Anterior cingulate cortex (tissue), 58 donors: ENCODE measurements around the gene KCNH3.
A peak's percentile ranks its signal among the peaks of the same experiment; 100 is the strongest.

Experiments used
- DNase-seq, 58 donors: peaks; one replicate each; lab custom pipeline; 2025; lab: John Stamatoyannopoulos, UW

Gene KCNH3

GRCh38 chr12:49557187-49557916 is 18.5 kb downstream of the KCNH3 start:
- DNase-seq = no peak

DNA sequence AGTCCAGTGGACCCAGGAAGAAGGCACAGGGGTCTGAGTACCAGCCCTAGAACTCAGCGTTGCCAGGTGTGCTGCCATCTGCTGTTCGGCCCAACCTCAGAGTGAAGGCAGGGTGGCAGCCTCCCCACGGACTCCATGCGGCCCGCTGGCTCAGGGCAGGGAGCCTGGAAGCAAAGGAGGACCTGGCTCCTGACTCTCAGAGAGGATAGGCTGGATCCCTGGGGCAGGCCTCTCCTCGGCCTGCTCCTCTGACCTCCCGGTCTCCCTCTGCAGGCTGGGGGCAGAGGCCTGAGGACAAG is 19.0 kb downstream of the KCNH3 start:
- DNase-seq = peak in 4 of 58 donors; percentile 9 to 19 (median 16)

DNA sequence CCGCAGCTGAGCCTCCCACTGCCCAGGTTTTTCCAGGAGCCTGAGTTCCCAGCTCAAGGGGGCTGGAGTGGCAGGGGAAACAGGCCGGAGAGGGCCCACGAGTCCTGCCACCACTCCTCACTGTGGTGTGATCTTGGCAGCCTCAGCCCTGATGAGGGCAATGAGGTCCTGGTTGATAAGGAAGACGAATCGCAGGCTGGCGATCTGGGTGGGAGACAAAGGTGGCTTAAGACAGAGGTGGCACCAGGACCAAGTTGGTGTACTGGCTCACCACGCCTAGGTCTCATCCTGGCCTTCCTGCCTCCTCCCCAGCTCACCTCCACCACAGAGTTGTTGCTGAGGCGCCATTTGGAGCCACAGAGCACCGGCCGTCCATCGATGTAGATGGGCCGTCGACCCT is 19.7 kb downstream of the KCNH3 start:
- no peak for DNase-seq

GRCh38 chr12:49559011-49559675 is 20.3 kb downstream of the KCNH3 start:
- no peak for DNase-seq

GRCh38 chr12:49560695-49561094 is 21.9 kb downstream of the KCNH3 start:
- no peak for DNase-seq

- DNase-seq = no peak
Measured at GRCh38 chr12:49562233-49562632, 23.4 kb downstream of the KCNH3 start.

DNA sequence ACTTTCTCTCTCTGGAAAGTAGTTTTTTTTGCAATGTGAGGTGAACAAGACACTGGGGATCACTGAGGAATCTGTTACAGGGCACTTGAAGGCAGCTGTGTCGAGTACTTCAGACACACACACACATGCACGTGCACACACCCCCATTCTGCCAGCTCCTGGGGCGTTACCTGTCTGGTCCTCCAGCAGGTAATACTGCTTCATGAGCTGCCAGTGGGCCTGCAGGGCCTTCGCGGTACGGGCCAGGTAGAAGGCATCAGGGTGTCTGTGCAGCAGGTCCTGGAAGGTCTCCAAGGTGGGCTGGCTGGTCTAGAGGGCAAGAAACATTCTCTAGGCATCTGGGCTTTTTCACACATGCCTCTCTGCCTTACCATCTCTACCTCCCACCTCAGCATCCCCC is 24.0 kb downstream of the KCNH3 start:
- no peak for DNase-seq

GRCh38 chr12:49563951-49564685 is 25.3 kb downstream of the KCNH3 start:
- no peak for DNase-seq

DNA sequence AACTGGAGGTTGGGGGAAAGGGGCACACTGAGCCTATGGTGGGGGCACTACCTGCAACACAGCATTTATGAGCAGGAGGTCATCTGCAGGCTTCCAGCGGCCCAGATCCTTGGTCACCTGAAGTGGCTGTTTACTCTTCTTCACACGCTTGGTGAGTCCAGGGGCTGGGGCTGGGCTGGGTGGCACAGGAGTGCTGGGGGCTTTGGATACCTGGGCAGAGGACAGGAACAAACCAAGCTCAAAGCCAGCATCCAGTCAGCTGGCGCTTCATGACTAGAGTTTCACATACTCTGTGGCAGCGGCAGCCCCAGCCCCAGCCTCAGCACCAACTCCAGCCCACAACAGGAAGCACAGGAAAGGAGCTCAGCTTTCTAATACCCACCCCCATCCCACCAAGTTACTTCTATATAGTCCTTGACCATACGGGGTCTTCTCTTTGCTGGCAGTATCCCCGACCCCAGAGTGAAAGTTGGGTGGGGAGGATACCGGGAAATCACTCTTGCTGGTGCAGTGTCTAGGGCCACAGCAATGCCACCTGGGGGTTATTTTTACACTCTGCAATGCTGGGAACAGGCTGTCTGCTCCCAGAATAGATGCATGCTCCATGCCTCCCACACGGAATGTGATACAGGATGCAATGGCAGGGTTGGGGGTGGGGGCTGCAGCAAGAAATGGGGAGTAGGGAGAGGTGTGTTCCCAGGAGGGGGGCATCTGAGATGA is 26.0 kb downstream of the KCNH3 start:
- DNase-seq = peak in 38 of 58 donors; percentile 14 to 79 (median 49)

GRCh38 chr12:49565406-49566265 is 26.8 kb downstream of the KCNH3 start:
- DNase-seq = no peak

- no peak for DNase-seq
Measured at GRCh38 chr12:49566361-49566760, 27.5 kb downstream of the KCNH3 start.

DNA sequence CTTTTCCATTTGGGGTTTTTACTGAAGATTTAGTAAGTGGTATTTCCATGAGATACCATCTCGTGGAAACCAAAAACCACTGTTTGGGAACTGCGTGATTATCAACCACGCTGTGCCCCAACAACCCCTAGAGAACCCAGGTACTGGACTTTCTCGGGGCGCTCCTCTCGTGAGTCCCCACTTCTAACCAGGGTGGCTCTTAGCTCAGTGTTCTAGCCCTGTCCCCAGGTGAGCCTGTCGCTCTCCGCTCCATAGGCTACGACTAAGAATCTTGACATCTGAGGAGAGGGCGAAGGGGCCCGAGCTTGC is 28.4 kb downstream of the KCNH3 start:
- no peak for DNase-seq

DNA sequence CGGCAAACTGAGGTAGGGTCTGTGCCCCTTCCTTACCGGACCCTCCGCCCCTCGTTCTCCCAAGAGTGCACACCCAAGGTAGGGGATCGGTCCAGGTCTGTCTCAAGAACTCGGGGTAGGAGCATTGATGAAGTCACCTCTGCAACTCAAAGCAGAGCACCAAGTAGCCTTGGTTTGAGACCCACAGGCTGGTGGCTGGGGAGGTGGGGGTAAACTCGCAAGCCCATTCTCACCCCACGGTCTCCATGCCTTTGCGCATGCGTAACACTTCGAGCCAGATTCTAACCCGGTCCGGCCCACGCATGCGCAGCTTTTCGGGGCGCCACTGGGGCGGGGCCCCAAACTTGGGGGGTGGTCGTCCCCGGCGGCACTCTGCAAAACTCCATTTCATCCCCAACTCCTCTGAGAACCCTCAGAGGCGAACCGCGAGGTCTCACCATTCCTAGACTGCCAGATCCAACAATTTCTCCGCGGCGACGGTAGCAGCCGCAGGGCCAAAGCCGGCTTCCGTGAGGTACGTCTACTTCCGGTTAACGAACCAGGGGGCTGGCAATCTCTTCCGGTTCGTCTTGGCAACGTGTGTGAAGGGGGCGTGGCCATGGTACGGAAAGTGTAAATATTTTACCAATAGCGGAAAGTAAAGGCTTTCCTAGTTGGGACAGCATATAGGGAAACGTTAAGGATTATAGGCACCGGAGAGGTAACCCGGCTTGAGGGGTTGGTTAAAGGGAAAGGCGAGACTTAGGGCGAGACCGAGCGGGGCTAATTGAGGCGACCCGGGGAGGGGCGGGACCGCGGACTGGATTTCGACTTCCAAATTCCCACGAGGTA is 29.0 kb downstream of the KCNH3 start, which contains the start of gene MCRS1:
Gene MCRS1 (minus strand): TSS at position 532 of the 831 bp plus-strand sequence. CDS start 1,411 bp downstream, outside the sequence.
- DNase-seq = peak in 57 of 58 donors; percentile 66 to 94 (median 85)

DNA sequence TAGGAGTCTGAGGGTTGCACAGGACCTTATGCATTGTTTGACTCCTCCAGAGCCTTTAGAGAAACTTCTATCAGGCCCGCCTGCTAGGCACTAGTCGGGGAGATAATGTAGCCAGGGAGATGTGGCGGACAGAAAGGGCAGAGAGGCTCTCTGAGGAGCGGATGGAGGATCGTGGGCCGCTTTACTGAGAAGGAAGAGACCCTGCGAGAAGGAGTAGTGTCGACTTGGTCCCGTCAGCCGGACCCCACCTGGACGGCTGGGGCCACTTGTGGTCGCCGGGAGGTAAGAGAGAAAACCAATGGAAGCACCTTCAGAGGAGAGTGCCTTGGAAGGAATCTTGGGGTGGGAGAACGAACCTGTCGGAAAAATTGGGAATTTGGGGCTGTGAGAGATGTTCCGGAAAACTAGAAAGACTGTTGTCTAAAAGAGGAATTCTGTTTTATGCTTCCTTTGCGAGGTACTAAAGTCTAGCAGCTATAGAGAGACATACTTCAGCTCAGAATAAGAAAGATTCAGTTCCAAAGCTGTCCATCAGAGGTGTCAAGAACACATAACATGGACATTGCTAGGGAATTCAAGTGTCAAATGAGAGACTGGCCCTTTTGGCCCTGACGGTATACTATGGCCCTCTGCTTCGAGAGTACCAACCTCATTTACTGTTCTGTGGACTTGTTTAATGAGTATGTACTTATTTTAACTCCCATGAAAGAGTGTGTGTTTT is 29.8 kb downstream of the KCNH3 start:
- peak in 1 of 58 donors; percentile 74 for DNase-seq

DNA sequence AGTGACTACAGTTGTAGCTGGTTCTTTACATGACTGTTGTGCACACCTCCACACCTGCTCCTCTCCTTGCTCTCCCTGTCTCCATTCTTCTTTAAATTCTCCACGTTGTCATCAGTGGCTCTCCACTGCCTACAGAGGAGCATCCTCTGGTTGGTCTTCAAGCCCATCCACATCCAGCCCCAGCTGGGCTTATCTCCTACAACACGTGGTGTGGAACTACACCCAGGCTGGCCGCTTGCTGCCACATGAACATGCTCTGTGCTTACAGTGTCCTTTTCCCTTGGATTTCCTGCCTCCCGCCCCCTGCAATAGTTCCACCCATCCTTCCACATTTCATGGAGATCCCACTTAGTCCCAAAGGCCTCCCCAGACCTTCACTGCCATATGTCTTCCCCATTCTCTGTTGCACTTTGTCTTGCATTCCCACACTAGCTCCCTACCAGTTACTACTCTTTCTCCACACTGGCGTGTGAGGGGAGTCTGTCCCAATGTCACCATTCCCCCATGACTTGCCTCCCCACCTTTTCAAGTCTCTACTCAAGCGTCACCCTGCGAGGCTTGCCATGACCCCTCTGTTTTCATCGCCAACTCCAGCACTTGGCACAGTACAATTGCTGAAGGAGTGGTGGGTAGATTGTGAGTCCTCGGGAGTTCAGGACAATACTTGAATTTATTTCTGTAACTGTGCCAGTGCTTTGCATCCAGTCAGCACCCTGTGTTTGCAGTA is 38.9 kb downstream of the KCNH3 start:
- no peak for DNase-seq

GRCh38 chr12:49578471-49579112 is 39.8 kb downstream of the KCNH3 start:
- DNase-seq = no peak
